Adipocyte (in vitro differentiated cells): Measurements from ENCODE around the gene EXOC6B.

Experiments
- DNase-seq: peaks from one replicate; pipeline ENCODE4 v3.0.0-alpha.2; 2015; ENCODE audit warnings: low read depth
- H3K27me3 ChIP-seq: replicated peaks from 2 replicates; pipeline ENCODE4 v1.7.0; 2013; ENCODE audit warnings: mild to moderate bottlenecking, low read length, moderate library complexity; ENCODE audit not compliant: control insufficient read depth, insufficient read depth
- H3K36me3 ChIP-seq: 2 replicates; pipeline ENCODE4 v1.7.0; 2013; ENCODE audit warnings: low read length, mild to moderate bottlenecking, moderate library complexity; ENCODE audit not compliant: control insufficient read depth, insufficient read depth, severe bottlenecking
- H3K4me1 ChIP-seq: 2 replicates; pipeline ENCODE4 v1.7.0; 2013; ENCODE audit warnings: mild to moderate bottlenecking, low read length, moderate library complexity; ENCODE audit not compliant: control insufficient read depth, insufficient read depth
- H3K4me3 ChIP-seq: 2 replicates; pipeline ENCODE4 v1.7.0; 2013; ENCODE audit warnings: mild to moderate bottlenecking, low read length, moderate library complexity
- H3K9ac ChIP-seq: 2 replicates; pipeline ENCODE4 v1.7.0; 2013; ENCODE audit warnings: mild to moderate bottlenecking, low read length, moderate library complexity
- H3K9me3 ChIP-seq: 2 replicates; pipeline ENCODE4 v1.7.0; 2013; ENCODE audit warnings: mild to moderate bottlenecking, low read length, moderate library complexity; ENCODE audit not compliant: control insufficient read depth

The EXOC6B gene

GRCh38 chr2:72349016-72349415 is 476.8 kb downstream of the EXOC6B start:
- peaks cover 7% of the 10 kb centered on the region for H3K9me3 ChIP-seq
- no peak for DNase-seq
- H3K36me3 ChIP-seq, result no peaks in the 10 kb centered on the region
- H3K9ac ChIP-seq, result no peak overlapping the region
- no peaks in the 10 kb centered on the region for H3K4me1 ChIP-seq
- no peak overlapping the region for H3K4me3 ChIP-seq
- no peaks in the 10 kb centered on the region for H3K27me3 ChIP-seq

- peaks cover 9% of the 10 kb centered on the region for H3K9me3 ChIP-seq
- H3K9ac ChIP-seq, result no peak overlapping the region
- no peaks in the 10 kb centered on the region for H3K27me3 ChIP-seq
- no peaks in the 10 kb centered on the region for H3K4me1 ChIP-seq
- H3K4me3 ChIP-seq, result no peak overlapping the region
- peak; percentile 36 for DNase-seq
- H3K36me3 ChIP-seq, result no peaks in the 10 kb centered on the region
Observed at GRCh38 chr2:72347081-72347480, 478.8 kb downstream of the EXOC6B start.

GRCh38 chr2:72341639-72342038 is 484.2 kb downstream of the EXOC6B start:
- Histone ChIP-seq H3K9ac (no peak overlapping the region), H3K9me3 (peaks cover 9% of the 10 kb centered on the region), H3K36me3 (no peaks in the 10 kb centered on the region), H3K4me3 (no peak overlapping the region), H3K4me1 (no peaks in the 10 kb centered on the region), H3K27me3 (no peaks in the 10 kb centered on the region)
- no peak for DNase-seq

DNA sequence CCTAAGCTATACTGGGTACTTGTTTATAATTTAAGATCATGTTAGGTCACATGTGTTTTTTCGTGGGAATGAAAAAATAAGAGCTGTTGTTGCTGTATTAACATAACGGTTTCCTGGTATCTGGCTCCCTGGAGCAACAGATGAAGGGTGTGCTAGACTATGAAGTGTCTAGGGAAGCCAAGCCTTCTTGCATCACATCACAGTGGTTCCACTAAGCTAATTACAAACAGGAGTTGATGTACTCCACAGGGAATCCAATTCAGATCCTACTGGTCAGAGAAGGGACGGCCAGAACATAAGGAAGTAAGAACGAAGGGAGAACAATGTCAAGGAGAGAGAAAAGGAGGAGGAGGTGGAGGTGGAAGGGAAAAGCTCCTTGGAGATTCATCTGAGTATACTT is 485.2 kb downstream of the EXOC6B start:
- Histone ChIP-seq H3K9ac (no peak overlapping the region), H3K36me3 (no peaks in the 10 kb centered on the region), H3K4me1 (no peaks in the 10 kb centered on the region), H3K9me3 (peaks cover 9% of the 10 kb centered on the region), H3K4me3 (no peak overlapping the region), H3K27me3 (no peaks in the 10 kb centered on the region)
- DNase-seq, result no peak

GRCh38 chr2:72338076-72338475 is 487.8 kb downstream of the EXOC6B start:
- H3K36me3 ChIP-seq, result no peaks in the 10 kb centered on the region
- H3K4me1 ChIP-seq, result no peaks in the 10 kb centered on the region
- no peak overlapping the region for H3K4me3 ChIP-seq
- no peak for DNase-seq
- no peaks in the 10 kb centered on the region for H3K27me3 ChIP-seq
- no peaks in the 10 kb centered on the region for H3K9me3 ChIP-seq
- H3K9ac ChIP-seq, result no peak overlapping the region

DNA sequence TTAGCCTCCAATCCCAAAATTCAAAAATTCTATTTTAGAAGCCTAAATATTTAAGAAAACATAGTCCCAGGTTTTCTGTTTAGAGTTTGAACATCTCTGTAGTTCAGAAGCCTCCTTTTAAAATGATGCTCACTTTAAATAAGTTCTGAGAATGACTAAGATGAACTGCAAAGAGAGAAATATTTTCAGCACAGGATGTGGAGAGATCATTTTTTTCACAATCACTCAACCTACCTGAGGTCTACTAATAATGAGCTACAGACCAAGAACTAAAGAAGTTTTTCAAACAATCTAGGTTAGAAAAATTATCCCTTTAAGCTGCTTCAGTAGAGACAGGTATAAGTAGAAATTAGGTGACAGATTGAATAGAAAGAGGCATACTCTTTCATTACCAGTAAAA is 493.1 kb downstream of the EXOC6B start:
- Histone ChIP-seq H3K4me1 (no peaks in the 10 kb centered on the region), H3K9ac (no peak overlapping the region), H3K9me3 (peaks cover 3% of the 10 kb centered on the region), H3K36me3 (no peaks in the 10 kb centered on the region), H3K27me3 (no peaks in the 10 kb centered on the region), H3K4me3 (no peak overlapping the region)
- no peak for DNase-seq

DNA sequence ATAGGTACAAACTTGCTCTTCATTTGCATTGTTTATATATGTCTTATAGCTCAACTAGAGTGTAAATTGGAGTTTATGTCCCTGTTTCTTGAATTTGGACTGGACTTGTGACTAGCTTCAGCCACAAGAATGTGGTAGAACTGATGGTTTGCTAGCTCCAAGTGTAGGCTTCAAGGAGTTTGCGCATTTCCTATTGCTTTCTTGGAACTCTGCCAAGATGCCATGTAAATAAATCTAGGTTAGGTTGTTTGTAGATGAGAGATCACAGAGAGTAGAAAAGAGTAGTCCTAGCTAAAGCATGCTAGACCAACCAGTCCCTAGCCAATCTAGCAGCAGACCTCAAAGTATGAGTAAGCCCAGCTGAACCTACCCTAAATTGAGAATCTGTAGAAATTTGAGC is 495.2 kb downstream of the EXOC6B start:
- no peaks in the 10 kb centered on the region for H3K4me1 ChIP-seq
- H3K36me3 ChIP-seq, result no peaks in the 10 kb centered on the region
- H3K4me3 ChIP-seq, result no peak overlapping the region
- H3K9ac ChIP-seq, result no peak overlapping the region
- H3K27me3 ChIP-seq, result no peaks in the 10 kb centered on the region
- peaks cover 3% of the 10 kb centered on the region for H3K9me3 ChIP-seq
- no peak for DNase-seq

DNA sequence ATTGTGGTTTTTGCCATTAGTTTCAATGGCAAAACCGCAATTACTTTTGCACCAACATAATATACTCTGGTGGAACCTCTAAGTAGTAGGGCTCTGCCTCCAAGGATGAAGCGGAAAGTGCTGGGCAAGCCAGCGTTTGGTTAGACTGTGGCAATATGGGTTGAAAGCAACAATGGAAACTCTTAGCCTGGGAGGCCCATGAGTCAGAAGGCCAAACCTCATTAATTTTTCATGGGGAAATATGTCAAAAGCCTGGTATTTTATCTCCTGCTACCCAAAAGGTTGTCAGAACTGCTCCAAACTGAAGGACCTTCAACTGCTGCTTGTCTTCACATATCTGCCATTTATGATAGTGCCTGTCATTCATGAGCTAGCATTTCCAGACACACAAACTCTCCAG is 499.1 kb downstream of the EXOC6B start:
- Histone ChIP-seq H3K9me3 (peaks cover 3% of the 10 kb centered on the region), H3K36me3 (no peaks in the 10 kb centered on the region), H3K27me3 (no peaks in the 10 kb centered on the region), H3K4me1 (no peaks in the 10 kb centered on the region), H3K9ac (no peak overlapping the region), H3K4me3 (no peak overlapping the region)
- no peak for DNase-seq

DNA sequence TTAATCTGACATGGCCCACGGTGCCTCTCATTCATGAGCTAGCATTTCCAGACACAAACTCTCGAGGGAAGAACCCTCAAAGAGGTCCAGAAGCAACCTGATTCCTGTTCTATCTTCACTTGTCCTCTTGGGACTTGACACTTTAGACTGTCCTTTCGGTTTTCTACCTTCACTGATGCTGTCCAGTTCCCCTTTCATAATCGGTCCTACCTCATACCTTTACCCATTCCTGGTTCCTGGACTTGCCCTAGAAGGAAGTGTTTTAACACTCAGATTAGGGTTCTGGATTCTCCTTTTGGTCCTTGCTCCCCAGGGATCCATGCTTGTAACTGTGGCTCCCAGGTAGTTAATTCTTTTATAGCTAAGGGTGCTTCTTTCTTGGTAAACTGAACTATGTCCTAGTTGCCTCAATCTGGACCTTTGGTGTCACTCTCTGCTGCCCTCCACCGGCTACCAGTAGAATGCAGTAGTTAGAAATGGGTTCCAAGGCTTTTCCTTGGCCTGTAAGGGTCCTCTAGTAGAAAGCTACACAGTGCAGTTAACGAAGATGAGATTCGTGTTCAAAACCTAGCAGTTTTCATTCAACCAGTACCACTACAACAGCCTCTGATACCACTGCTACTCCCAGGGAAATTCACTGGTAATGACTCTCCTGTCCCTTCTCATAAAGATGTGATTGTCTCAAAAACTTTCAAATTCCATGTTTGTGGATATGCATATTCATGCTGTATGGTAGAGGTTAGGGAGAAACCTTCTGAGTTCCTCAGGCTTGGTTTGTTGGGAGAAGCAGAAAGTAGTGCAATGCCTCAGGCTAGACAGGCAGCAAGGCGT is 500.0 kb downstream of the EXOC6B start:
- no peaks in the 10 kb centered on the region for H3K36me3 ChIP-seq
- no peak overlapping the region for H3K9ac ChIP-seq
- no peaks in the 10 kb centered on the region for H3K4me1 ChIP-seq
- no peaks in the 10 kb centered on the region for H3K27me3 ChIP-seq
- no peak for DNase-seq
- H3K4me3 ChIP-seq, result no peak overlapping the region
- no peaks in the 10 kb centered on the region for H3K9me3 ChIP-seq

DNA sequence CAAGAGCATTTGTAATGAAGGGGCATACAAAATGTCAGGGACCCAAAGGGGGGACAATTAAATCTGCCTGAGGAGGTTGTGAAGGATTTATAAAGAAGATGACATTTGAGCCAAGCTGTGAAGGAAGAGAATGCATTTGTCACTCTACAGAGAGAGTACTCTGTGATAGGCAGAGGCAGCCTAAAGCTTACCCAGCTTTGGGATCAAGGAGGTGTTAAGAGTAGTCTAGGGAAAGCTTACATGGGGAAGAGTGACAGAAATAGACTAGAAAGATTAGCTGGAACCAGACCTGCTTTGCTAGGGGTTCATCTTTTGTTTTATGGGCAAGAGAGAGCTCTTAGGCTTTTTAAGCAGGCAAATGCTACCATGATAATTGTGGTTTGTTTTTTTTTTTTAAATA is 509.1 kb downstream of the EXOC6B start:
- no peak overlapping the region for H3K4me3 ChIP-seq
- no peaks in the 10 kb centered on the region for H3K27me3 ChIP-seq
- H3K4me1 ChIP-seq, result no peaks in the 10 kb centered on the region
- H3K36me3 ChIP-seq, result no peaks in the 10 kb centered on the region
- H3K9ac ChIP-seq, result no peak overlapping the region
- H3K9me3 ChIP-seq, result no peaks in the 10 kb centered on the region
- DNase-seq, result no peak

GRCh38 chr2:72300147-72300684 is 525.6 kb downstream of the EXOC6B start:
- no peaks in the 10 kb centered on the region for H3K4me1 ChIP-seq
- DNase-seq, result no peak
- H3K4me3 ChIP-seq, result no peak overlapping the region
- H3K9ac ChIP-seq, result no peak overlapping the region
- no peaks in the 10 kb centered on the region for H3K9me3 ChIP-seq
- H3K27me3 ChIP-seq, result no peaks in the 10 kb centered on the region
- H3K36me3 ChIP-seq, result no peaks in the 10 kb centered on the region

DNA sequence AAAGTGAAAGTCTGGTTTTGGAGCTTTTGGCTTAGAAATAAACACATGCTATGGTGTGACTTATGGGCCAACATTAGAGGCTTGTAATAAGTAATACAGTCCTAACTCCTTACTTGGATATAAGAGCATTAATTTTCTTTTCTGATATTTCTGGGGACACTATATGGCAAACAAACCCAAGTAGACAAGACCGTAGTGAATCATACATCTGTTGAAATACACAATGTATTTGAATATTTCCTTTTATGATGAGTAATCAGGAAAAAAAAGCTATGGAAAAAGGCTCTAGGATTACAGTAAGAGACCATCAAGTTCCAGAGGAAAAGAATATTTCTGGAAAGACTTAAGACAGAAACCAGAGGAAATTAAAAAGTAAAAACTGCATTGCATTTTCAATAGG is 532.2 kb downstream of the EXOC6B start:
- peak; percentile 64 for DNase-seq
- Histone ChIP-seq H3K36me3 (no peaks in the 10 kb centered on the region), H3K4me3 (no peak overlapping the region), H3K27me3 (no peaks in the 10 kb centered on the region), H3K4me1 (peaks cover 11% of the 10 kb centered on the region), H3K9ac (no peak overlapping the region), H3K9me3 (no peaks in the 10 kb centered on the region)
